ENCODE results near the gene TRIM67.

Gene TRIM67

DNA sequence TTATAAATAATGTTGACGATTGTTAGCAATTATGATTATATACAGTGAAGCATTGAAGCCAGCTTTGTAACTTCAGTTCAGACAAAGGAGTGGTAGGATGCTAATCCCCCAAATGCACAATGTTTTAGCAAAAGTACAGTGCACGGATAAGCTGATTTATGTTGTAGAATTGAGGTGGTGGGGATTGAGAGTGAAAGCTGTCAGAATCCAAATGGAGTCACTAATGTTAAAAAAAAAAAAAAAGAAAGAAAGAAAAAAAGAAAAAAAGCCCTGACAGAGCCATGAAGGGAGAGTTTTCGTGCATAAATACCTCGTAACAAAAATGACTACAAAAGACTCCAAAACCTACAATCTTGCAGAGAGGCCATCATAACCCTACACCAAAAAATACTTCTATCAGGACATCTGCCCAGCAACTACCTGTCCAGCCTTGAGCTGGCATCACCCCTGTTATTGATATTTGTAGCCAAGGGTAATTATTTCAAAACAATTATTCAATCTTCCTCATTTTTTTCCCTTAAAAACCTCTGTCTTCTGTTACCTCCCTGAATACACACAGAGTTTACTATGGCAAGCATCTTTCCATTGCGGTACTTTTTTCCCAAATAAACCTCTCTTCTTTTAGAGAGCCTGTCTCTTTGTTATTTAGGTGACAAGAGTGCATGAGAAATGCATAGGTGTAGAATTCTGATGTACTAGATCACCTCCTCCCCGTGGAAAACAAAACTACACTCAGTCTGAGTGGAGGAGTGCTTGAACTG, 2.5 kb upstream of the TRIM67 start:
- DNase-seq = no peak

DNA sequence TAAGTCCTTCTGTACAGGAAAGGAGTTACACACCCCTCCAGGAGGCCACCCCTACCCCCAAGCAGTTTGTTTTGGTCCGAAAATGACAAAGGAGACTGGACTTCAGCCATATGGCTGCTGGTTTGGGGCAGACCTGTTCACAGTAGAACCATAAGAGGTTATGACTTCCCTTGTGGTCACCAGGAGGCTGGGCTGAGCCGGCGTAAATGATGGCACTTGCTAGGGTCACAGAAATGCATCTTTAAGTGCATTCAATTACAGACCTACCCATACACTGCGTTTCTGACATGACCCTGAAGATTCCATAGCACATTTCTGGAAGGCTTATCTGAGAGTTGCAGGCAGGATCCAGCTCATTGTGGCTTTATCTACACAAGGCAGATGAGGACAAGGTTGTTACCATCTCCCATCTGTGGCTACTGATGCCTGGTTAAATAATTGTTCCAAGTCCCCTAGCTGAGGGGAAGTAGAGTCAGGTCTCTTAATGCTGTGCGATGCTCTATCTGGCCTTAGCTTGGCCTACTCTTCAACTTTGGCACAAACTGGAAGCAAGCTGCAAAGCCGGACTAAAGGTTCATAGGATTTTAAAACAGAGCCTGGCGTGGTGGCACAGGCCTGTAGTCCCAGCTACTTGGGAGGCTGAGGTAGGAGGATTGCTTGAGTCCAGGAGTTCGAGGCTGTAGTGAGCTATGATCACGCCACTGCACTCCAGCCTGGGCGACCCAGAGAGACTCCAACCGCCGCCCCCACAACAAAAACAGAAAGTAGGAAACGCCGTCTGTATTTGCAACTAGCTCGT, 1.7 kb upstream of the TRIM67 start:
- no peak for DNase-seq

DNA sequence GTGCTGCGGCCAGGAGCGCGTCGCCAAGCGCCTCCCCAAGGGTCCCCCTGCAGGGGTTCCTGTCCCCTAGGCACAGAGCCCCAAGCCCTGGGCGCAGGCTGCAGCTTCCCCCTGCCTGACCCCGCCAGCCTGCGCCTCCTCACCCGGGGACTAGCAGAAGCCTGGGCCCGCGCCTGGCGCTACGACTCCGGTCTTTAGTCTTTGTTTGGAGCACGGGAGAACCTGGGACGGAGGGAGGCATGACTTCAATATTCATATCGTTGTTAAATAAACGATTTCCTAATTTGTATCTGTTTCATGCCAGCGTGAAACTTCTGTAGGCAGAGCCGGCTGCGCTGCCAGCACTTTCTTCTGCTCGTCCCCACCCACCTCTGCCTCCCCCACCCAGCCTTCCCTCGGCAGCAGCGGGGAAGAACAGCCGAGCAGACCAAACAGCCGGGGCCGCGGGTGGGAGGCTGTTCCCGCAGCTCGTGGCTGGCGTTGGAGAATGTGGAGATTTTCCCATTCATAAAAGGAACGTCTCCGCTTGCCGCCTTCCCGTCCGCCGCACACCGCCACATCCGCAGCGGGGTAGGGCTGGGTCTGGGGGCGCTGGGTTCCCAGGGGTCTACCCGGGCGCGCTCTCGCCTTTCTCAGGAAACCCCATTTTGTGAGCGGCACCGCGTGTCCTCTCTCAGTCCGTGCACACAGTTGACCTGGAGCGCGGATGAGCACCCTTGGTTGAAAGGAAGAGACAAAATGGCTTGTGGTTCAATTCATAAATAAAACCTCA, 777 bp upstream of the TRIM67 start:
- DNase-seq = no peak

DNA sequence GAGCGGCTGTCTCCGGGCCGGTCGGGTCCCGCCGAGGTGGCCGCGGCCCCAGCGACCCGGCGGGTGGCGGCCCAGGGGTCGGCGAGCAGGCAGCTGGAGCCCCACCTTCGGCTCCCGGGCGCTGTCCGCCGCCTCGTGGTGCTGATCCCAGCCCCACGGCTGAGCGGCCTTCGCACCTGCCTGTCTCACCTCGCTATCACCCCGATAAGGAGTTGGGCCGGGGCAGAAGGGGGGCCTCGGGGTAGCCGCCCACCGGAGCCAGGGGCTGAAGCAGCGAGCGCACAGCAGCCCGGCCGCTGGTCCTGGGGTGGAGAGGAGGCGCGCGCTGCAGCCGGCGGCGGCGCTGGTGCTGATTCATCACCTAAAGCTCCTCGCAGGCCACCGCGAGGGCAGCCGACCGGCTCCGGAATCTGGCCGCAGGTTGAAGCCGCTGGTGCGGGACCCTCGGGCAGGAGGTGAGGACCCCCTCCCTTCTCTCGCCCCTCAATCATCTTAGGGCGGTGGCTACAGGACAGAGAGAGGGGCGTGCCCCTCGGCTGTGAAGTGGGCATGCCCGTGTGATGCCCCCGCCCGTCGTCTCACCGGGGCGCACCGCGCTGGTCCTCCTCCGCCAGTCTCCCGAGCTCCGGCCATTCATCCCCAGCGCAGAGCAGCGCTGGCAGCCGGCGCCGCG, 575 bp downstream of the TRIM67 start:
- DNase-seq = no peak

DNA sequence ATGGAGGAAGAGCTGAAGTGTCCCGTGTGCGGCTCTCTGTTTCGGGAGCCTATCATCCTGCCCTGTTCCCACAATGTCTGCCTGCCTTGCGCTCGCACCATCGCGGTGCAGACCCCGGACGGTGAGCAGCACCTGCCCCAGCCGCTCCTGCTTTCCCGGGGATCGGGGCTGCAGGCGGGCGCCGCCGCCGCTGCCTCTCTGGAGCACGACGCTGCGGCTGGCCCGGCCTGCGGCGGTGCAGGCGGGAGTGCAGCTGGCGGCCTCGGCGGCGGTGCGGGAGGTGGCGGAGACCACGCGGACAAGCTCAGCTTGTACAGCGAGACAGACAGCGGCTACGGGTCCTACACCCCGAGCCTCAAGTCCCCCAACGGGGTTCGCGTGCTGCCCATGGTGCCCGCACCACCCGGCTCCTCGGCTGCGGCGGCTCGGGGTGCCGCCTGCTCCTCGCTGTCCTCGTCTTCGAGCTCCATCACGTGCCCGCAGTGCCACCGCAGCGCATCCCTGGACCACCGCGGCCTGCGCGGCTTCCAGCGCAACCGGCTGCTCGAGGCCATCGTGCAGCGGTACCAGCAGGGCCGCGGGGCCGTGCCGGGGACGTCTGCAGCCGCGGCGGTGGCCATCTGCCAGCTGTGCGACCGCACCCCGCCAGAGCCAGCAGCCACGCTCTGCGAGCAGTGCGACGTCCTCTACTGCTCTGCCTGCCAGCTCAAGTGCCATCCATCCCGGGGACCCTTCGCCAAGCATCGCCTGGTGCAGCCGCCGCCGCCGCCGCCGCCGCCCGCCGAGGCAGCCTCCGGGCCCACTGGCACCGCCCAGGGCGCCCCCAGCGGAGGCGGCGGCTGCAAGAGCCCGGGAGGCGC, 1.3 kb downstream of the TRIM67 start:
- no peak for DNase-seq

DNA sequence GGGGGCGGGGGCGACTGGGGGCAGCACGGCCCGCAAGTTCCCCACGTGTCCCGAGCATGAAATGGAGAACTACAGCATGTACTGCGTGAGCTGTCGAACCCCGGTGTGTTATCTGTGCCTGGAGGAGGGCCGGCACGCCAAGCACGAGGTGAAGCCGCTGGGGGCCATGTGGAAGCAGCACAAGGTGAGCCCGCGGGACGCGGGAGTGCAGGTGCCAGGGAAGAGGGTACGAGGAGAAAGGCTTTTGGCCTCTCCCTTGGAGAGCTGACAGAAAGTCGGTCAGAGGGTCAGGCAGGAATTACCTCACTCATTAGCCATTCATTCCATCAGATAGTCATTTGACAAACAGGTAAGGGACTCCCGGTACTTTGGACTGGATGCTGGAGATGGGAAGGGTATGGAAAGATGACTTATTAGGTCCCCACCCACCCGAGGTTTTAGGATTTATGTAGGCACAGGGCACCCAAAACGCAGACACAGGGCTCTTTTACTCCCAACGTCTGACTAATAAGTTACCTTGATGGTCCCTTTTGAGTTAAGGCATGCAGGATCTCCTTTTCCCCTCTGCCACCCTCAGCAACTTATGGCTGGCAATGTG, 2.1 kb downstream of the TRIM67 start:
- no peak for DNase-seq

DNA sequence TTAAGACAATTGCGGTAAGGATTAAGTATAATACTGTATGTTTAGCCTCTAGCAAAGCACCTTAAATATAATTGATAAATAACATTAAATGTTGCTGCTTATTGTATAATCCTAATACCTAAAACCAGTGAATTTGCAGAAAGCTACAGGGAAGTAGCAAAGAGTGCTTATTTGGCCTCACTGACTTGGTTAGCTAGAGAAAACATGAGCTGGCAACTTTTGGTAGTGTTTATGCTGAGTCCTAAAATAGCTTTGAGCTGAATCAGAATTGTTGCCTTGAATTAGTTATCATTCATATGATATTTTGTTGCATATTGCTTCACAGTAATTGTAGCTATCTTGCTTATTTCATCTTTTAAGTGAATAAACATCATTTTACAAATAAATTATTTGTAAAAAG, 3.5 kb downstream of the TRIM67 start:
- DNase-seq = no peak

DNA sequence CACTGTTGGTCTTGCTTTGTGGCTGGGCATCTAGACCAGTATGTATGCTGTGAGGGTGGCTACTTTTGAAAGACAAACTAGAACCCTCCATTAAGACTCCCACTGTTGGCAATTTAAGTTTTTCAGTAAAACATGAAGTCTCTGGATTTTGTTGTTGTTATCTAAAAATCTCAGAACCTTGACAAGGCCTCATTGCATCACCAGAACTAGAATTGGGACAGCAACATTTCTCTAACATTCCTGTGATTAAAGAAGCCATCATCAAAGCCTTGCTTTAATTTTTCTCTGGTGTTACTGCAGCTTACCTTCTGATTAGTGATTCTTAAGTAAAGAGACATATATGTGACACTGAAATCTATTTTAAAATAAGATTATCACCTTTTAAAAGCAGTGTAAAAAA, 4.5 kb downstream of the TRIM67 start:
- no peak for DNase-seq

DNA sequence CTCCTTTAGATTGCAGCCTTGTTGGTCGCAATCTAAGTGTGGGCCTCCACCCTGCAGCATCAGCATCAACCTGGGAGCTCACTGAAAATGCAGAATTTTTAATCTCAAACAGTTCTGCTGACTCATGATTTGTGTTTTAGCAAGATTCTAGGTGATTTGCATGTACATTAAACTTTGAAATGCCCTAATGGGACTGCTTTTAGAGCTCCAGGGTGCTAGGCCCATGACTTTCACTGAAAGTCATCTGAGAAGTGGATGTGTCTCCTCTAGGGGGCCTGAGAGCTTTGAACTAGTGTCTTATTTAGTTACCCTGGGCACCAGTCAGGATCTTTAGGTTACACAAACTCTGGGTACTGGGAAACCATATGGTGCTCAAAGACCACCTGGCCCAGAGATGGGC, 9.0 kb downstream of the TRIM67 start:
- no peak for DNase-seq

DNA sequence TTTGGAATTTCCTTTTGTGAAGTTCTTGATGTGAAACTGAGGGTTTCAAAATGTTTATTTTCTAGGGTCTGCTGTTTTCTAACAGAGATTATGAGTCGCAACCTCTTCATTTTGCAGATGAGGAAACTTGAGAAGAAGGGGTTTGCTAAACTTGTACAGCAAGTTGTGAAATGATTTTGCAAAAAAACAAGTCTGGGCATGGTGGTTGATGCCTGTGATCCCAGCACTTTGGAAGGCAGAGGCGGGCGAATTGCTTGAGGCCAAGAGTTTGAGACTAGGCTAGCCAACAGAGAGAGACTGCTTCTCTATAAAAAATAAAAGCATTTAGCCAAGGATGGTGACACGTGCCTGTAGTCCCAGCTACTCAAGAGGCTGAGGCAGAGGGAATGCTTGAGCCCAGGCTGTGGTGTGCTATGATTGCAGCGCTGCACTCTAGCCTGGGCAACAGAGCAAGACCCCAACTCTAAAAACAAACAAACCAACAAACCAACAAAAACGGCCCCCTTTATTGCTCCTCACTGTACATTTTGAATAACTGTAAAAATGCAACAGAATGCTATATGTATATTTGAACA, 9.9 kb downstream of the TRIM67 start:
- no peak for DNase-seq

DNA sequence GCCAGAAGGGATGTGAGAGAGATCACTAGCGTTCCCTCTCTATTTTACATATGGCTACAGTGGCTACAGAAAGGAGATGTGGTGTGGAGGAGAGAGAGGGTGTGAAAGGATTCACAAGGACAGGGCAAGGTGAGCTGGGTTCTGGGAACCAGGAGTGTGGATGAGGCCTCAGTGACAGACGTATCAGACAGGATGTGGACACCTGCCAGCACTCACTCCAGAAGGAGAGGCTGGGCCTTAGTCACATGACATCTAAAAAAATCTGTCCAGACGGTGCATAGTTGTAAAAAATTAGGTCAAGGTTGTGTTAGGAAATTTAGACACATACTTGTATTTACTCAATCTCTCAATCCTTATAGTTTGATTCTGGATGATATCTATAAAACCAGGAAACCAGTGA, 10.6 kb downstream of the TRIM67 start:
- no peak for DNase-seq

DNA sequence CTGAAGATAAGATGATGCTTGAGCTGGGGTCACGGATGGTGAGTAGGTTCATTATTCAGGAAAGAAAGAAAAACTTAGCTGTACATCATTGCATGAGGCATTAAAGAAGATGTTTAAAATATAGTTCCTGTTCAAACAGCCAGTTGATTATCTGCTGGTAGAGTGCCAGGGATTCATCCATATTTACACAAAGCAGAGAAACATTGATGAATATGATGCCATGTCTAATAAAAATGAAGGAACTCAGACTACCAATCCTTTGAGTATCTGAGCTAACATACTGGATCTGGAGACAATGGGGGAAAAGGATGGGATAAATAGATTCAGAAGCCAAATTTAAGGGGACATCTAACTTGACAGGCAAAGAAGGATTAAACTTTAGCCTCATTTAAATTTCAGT, 14.6 kb downstream of the TRIM67 start:
- DNase-seq = no peak

DNA sequence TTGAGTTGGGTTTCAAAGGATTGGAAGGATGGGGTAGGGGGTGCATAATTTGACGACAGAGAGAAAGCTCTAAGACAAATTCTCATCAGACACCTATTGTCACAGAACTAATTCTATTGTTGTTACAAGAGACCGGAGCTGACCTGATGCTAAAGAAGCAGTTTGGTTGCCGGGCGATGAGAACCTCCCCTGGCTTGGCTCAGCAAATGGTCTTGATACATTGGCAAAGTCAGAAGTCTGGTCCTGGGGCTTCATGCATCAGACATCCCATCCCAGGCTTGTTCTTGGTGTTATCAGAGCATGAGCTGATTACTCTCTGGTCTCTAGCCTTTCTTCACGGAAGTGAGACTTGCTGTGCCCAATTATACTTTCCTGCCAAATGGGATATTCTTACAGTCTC, 15.4 kb downstream of the TRIM67 start:
- DNase-seq = no peak

DNA sequence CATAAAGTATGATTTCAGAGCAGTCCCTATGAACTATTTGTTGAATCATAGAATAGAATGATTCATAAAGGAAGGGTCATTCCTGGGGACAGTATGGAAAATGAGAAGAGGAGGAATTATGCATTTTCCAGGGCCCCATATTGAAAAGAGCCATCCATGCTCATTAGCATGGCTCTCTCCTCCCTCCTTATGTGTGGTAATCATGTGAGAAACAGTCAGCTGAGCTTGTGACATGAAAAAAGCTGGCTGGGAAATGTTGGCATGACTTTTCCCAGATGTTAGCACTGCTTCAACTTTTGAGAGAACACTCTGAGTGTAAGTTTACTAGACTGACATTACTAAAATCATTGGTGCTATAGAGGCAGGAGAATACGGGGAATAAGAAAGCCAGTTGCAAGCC, 16.1 kb downstream of the TRIM67 start:
- DNase-seq = no peak

DNA sequence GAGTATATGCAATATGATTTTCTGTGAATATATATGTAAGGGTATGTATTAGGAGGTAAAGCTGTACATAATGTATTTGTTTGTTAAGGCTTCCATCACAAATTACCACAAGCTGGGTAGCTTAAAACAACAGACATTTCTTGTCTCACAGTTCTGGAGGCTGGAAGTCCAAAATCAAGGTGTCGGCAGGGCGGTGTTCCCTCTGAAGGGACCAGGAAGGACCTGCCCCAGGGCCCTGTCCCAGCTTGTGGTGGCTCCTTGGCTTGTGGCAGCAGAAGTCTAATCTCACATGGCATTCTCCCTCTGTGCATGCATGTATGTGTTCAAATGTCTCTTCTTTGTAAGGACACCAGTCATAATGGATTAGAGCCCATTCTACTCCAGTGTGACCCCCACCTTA, 17.1 kb downstream of the TRIM67 start:
- DNase-seq = no peak

DNA sequence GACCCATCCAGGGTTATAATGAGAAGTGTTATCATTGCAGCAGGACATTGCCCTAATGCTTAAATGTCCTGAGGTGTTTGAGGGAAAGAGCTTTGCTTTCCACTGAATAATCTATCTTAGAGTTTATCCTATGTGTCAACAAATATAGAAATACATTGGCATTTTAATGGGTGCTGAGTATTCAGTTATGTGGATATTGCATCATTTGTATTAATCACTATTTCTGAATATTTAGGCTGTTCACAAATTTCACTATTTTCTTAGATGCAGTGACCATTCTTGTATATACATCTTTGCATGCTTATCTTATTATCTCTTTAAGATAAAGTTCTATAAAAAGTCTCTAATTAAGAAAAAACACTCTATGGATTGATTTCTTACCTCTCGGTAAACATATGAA, 18.2 kb downstream of the TRIM67 start:
- no peak for DNase-seq

DNA sequence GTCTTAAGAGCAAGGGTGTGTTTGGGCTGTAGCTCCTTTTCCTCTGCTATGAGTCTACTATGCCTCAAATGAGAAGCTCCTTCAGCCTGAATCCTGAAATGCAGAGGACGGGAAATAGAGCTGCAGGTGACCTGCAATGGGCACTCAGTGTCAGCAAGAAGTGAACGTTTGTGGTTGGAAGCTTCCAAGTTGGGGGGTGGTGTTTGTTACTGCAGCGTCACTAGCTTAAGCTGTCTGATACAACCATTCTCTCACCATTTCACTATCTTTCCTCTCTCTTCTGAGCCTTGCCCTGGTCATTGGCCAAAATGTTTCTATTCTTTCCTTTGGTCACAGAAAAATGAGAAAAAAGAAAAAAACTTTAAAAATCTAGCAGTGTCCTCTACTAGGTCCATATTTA, 19.4 kb downstream of the TRIM67 start:
- DNase-seq = no peak

DNA sequence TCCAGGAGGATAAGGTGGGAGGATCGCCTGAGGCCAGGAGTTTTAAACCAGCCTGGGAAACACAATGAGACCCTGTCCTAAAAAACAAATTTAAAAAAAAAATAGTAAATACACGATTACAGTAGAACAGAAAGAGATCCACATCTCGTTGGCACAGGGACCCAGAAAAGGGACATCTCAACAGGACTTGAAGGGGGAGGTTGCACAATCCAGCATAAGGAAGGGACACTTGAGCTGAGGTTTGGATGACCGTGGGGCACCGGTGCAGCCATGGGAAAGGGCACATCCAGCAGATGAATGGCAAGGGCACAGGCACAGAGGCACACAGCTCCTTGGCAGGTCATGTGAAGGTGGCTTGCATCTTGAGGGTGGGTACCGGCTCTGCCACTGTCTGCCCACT, 20.5 kb downstream of the TRIM67 start:
- no peak for DNase-seq

DNA sequence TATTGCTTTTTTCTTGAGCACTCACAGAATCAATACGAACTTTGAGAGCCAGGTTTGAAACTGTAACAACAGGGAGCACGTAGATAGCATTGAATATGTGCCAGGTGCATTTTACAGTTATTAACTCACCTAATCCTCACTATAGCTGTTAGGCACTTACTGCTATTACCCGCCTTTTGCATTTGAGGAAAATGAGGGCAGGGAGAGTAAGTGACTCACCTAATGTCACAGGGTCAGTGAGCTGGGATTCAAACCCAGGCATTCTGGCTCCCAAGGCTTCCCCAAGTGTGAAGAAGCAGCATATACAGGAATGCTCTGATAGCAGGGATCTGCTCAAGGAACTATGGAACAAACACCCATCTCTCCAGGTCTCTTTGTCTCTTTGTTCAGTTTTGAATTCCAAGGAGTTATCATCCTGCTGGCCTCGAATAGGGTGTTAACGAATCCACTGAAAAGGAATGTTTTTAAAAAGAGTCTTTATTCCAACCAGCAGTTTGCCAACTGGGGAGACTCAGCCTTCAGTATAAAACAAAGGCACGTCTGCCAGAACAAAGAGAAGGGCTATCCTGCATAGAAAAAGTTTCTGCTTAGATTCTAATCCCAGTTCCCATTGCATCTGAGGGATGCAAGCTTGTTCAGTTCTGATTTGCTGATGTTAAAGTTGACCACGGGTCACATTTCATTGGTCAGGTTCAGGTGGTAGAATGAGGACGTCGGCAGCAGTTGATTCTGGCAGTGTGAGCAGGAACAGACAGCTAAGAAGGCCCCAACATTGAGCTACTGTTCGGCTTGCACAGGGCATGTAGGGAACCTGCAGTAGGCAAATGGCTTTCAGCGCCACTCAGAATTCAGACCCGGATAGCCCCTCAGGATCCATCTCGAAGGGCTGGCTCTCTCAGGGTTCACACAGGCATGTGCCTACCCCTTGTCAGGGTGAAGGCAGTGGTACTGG, 22.1 kb downstream of the TRIM67 start:
- DNase-seq = no peak

DNA sequence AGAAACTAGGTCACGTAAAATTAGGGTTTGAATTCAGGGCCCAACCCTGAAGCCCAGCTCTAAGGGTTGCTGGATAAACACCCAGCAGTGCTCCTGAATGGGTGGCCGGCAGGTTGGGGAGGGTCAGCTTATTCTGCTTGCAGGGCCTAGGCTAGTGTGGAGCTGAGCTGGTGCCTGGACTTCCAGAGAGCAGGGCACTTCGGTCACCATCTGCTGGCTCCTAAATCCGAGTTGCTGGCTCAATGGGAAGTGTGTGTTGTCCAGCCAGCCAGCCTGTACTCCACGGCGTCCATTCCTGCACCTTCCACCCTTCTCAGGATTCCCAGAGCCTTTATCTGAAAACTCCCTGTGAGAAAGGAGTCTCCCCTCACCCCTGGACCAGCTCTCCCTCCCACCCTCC, 23.0 kb downstream of the TRIM67 start:
- DNase-seq = no peak
